NCI-H2227 (cell line): ENCODE measurements around the gene PTPN3.
"Not testable (repeated sequence)": the region's sequence is repeated elsewhere in the genome, so short reads cannot be mapped to it uniquely, and the experiment has no call there.

Experiments
- DNase-seq: peaks from one replicate; lab custom pipeline; 2025; ENCODE audit not compliant: unreplicated experiment; lab: John Stamatoyannopoulos, UW

The PTPN3 gene

DNA sequence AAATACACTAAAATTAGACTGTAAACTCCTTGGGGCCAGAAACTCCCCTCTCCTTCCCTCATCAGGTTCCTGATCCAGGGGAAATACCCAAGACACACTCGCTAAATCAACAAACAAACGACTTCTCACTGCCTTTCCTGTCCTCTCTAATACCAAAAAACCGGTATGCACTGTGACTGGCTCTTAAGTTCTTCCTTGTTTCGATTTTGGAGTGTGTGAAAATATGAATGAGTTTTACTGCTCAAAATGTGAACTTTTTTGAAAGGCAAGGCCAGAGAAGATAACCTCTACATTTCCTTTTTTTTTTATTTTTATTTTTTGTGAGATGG lies 96.2 kb downstream of the PTPN3 start:
- DNase-seq: no peak

DNA sequence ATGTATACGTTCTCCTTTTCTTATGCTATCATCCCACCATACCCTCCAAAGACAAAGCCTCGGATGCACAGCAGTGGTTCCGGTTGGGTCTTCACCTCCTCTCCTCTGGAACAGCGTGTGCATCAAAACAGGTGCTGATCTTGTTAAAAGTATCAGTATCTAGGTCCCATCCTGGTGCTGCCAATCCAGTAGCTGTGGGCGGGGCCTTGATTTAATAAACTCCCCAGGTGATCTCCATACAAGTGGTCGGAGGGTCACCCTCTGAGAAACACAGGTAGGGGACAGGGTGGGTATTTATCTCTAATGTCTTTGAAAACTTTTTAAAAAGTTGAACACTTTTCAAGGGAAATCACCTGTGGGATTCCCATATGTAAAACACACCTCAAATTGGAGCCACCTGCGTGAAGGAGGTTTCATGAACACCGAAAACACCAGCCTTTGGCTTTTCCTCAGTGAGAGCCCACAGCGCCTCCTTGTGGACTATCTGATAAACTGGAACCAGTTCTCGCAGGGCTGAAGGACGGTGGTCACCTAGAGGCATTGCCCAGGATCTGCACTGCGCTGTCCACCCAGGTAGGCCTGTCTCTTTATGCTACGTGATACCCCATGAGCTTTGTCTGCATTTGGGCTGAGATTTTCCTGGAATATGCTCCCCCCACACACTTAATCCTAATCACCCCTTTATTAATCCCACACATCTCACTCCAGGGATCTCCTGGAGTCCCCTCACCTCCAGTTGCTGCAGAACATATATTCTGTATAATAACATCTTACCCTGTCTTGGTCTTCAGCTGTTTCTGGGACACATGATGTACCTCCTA lies 96.7 kb downstream of the PTPN3 start:
- DNase-seq: peak; percentile 71

DNA sequence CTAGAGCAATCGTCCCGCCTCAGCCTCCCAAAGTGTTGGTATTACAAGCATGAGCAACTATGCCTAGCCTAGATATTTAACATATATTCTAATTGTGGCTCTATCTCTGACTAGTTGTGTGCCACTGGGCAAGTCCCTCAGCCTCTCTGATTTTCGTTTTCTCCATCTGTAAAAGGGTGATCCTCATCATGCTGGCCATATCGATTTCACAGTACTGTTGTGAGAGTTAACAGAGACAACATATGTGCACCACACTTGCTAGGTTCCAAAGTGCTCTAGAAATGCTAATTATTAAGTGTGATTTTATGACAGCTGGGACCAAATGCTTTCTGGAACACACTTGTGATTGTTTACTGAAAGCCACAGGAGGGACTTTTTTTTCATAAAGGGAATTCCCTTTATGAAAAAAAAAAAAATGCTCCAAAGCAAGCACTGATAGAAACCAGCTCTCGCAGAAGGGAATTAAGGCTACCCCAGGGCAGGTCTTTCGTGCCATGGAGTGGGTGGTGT lies 98.8 kb downstream of the PTPN3 start:
- no peak for DNase-seq

DNA sequence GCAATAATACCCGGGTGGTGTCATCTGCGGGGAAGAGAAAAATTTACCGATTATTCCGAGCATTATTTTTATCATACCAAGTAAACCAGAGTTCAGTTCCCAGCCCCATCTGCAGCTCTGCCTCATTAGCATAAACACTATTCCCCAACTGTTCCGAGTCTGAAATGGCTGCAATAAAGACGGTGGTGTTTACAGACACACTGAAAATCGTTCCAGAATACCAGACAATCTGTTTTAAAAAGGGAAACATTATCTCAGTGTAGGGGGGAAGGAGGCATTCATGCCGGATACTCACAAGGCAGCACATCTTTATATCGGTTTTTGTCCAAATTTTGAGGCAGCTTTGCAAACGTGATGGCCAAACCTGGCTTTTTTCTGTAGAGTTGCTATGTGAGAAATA lies 106.9 kb downstream of the PTPN3 start:
- DNase-seq: no peak

GRCh38 chr9:109387856-109388255 lies 110.3 kb downstream of the PTPN3 start:
- no peak for DNase-seq

GRCh38 chr9:109387206-109387605 lies 110.9 kb downstream of the PTPN3 start:
- DNase-seq: no peak

DNA sequence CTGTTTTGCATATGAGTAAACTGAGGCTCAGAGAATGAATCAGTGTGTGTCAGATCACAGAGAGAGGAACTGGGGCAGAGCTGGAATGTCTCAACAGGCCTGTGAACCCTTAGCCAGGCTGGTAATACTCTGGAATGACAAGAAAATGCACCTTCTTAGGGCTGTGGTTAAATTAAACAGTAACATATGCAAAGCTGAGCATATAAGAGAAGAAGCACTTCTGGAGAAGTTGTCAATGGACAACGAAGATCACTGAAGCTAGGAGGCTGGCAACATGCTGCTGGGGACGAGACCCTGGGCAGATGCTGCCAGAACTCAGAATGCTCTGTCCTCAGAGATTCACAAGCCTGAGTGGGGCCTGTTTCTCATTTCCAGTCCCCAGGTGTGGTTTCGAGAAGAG lies 112.6 kb downstream of the PTPN3 start:
- no peak for DNase-seq

GRCh38 chr9:109383947-109384346 lies 114.2 kb downstream of the PTPN3 start:
- DNase-seq: no peak

GRCh38 chr9:109383356-109383755 lies 114.8 kb downstream of the PTPN3 start:
- DNase-seq: no peak

- no peak for DNase-seq
Measured at GRCh38 chr9:109382585-109382984, 115.5 kb downstream of the PTPN3 start.

DNA sequence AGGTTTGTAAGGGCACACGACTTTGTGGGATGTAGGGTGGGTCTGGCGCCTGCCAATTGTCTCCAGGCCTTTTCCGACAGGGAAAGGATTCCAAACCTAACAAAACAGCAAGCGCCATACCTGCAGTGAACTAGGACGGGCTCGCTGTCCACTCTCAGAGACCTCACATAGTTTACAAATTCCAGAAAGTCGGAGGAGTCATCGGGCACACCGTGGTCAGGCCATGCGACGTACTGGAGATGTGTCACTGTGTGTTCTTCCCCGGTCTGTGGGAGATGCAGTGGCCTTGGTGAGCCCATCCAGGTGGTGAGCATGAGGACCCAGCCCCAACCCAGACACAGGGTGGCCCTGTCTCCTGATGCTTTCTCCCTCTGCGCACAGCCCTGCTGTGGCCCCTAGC lies 115.9 kb downstream of the PTPN3 start:
- DNase-seq: no peak

DNA sequence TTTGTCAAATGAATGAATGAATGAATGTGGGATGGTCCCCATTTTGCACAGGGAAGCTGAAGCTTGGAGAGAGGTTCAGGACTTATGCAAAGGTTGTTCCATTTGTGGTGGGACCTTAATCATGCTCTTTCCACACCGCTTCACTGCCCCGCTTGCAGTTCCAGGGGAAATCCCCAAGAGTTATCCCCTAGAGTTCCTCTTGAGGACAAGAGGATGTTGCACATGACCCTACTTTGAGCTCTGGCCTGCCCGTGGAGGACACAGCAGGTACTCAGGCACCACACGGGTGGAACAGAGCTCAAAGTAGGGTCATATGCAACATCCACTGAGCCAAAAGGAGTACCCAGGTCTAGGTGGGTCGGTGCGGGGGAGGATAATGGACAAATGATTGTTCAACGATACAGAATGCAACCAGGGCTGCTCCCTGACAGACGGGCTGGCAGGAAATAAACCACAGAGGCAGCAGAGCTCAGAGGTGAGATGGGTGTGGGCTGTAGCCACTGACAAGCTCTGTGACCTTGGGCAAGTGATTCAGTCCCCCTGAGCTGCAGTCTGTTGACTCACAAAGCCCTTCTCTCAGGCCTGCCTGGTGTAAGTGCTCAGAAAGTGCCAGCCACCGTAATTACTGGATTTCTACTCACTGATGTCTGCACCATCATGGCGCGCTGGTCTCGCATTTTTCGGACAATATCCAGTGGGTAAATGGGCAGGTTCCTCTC lies 116.9 kb downstream of the PTPN3 start:
- no peak for DNase-seq

DNA sequence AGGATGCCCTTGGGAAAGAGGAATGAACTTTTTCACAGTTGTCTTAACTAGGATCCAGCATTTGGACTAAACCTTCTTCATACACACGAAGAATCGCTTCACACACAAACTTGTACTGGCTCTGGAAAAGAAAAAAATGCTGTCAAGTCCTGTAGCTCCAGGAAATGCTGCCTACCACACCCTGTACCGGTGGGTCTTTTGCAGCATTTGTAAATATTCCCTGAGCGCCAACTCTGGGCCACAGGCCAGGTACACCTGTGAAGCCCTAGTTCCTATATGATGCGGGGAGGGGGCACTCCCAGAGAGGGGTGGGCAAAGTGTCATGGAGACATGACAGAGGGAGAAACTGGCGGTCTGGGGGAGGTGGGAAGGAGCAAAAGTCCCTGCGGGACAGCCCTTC lies 118.6 kb downstream of the PTPN3 start:
- DNase-seq: no peak

- no peak for DNase-seq
Measured at GRCh38 chr9:109378316-109378715, 119.8 kb downstream of the PTPN3 start.

DNA sequence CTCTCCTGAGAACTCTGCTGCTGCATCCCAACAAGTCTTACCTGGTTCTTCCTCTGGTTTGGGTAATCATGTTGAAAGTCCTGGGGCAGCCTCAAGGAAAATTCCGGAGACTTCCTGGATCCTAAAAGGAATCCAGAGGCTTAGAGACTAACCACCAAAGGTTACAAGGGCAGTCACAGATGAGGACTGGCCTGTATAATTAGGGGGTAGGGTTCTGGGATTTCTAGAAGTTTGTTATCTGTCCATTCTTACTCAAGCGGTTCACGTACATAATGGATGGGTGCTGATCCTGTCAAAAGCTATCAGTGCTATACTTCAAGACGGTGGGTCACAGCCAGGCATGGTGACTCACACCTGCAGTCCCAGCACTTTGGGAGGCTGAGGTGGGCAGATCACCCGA lies 125.9 kb downstream of the PTPN3 start:
- DNase-seq: no peak

DNA sequence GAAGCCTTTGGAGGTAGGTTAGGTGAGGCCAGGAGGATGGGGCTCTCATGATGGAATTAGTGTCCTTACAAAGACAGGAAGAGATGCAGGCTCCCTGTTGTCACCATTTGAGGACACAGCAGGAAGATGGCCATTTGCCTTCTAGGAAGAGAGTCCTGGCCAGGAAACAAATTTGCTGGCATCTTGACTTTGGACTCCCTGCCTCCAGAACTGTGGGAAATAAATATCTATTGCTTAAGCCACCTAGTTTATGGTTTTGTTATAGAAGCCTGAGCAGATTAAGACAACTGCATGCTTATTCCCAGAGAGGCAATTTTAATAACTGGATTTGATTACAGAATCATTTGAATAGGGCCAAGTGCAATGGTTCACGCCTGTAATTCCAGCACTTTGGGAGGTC lies 126.7 kb downstream of the PTPN3 start:
- DNase-seq: no peak

GRCh38 chr9:109369285-109369684 lies 128.8 kb downstream of the PTPN3 start:
- DNase-seq: no peak

DNA sequence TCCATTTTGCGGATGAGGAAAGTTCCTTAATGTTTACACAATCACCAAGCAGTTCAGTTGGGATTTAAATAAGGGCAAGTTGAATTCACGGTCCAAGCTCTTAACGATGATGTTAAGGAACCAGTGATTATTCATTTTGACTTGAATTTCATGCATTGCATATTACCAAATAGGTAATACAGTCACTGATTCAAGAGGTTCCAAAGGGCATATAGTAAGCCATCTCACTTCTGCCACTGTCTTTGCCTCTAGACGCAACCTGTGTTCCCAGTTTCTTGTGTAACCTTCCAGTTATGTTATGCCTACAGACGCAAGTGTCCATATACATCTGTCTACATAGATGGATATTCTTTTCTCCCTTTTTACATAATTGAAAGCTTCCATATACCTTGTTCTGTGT lies 137.3 kb downstream of the PTPN3 start:
- no peak for DNase-seq

- DNase-seq: not testable (repeated sequence)
Measured at GRCh38 chr9:109358968-109359603, 139.0 kb downstream of the PTPN3 start.

DNA sequence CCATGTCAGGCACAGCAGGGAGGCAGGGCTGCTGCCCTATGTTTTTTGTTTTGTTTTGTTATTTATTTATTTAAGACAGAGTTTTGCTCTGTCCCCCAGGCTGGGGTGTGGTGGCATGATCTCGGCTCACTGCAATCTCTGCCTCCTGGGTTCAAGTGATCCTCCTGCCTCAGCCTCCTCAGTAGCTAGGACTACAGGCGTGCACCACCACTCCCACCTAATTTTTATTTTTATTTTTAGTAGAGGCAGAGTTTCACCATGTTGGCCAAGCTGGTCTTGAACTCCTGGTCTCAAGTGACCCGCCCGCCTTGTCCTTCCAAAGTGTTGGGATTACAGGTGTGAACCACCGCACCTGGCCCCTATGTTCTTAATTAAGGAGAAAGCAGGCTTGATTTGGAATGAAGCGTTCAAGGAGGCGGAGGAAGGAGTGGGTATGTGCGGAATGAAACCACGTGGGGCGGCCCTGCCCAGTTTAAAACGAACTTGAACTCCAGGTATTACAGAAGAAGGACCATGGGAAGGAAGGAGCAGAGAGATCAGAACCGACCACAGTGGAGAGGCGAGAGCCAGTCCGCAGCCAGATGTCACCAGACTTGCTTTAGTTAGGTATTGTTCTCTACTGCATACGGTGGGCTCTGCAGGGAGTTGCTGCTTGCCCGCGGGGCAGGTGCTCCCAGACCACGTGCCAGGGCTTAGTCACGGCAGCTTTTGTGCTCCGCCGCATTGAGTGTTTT lies 142.4 kb downstream of the PTPN3 start:
- no peak for DNase-seq

DNA sequence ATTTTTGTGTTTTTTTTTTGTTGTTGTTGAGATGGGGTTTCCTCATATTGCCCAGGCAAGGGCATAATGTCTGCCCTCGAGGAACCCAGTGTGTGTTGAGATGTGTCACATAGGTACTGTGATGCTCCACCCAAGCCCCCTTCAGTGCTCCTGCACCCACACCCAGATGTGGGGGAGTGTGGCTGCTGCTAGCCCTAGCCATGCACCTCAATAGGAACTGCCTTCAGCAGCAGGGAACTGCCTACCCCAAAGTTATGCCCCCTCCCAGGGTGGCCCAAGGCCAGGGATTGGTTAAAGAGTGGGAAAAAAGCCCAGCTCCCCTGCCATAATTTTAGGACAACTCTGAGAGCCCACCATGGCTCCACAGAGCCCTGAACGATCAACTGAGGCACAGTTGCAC lies 143.9 kb downstream of the PTPN3 start:
- DNase-seq: no peak
